ENCODE measurements around the gene AFTPH.

AFTPH gene

DNA sequence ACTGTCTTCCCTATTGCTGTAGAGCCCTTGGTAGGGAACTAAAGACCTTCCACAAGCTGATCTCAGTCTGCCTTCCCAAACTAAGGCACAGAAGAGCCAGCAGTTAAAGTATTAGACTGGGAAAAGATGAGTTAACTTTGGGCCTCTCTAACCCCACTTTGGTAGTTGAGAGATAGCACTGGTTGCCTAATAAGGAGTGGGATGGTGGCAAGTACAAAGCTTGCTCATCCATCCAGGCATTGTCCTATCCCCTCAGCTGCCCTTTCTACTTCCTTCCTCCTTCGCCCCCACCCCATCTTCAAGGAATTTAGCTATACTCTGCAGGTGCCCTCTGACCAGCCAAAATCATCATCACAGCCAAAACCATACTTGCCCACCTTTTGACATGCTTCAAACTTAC, 22.2 kb upstream of the AFTPH start (continued):
- TF ChIP-seq, protein P1, sequence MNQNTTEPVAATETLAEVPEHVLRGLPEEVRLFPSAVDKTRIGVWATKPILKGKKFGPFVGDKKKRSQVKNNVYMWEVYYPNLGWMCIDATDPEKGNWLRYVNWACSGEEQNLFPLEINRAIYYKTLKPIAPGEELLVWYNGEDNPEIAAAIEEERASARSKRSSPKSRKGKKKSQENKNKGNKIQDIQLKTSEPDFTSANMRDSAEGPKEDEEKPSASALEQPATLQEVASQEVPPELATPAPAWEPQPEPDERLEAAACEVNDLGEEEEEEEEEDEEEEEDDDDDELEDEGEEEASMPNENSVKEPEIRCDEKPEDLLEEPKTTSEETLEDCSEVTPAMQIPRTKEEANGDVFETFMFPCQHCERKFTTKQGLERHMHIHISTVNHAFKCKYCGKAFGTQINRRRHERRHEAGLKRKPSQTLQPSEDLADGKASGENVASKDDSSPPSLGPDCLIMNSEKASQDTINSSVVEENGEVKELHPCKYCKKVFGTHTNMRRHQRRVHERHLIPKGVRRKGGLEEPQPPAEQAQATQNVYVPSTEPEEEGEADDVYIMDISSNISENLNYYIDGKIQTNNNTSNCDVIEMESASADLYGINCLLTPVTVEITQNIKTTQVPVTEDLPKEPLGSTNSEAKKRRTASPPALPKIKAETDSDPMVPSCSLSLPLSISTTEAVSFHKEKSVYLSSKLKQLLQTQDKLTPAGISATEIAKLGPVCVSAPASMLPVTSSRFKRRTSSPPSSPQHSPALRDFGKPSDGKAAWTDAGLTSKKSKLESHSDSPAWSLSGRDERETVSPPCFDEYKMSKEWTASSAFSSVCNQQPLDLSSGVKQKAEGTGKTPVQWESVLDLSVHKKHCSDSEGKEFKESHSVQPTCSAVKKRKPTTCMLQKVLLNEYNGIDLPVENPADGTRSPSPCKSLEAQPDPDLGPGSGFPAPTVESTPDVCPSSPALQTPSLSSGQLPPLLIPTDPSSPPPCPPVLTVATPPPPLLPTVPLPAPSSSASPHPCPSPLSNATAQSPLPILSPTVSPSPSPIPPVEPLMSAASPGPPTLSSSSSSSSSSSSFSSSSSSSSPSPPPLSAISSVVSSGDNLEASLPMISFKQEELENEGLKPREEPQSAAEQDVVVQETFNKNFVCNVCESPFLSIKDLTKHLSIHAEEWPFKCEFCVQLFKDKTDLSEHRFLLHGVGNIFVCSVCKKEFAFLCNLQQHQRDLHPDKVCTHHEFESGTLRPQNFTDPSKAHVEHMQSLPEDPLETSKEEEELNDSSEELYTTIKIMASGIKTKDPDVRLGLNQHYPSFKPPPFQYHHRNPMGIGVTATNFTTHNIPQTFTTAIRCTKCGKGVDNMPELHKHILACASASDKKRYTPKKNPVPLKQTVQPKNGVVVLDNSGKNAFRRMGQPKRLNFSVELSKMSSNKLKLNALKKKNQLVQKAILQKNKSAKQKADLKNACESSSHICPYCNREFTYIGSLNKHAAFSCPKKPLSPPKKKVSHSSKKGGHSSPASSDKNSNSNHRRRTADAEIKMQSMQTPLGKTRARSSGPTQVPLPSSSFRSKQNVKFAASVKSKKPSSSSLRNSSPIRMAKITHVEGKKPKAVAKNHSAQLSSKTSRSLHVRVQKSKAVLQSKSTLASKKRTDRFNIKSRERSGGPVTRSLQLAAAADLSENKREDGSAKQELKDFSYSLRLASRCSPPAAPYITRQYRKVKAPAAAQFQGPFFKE (tag by site-specific recombination; IDR thresholded peaks at IDR 0.05; ENCODE audit: borderline replicate concordance) = no peak
- TF ChIP-seq ZNF223 (tag by site-specific recombination; IDR thresholded peaks at IDR 0.05) (no peak), ZNF155 (tag by site-specific recombination; IDR thresholded peaks at IDR 0.05) (no peak), ZNF280D (tag by site-specific recombination; IDR thresholded peaks at IDR 0.05) (no peak)

GRCh38 chr2:64502860-64503259, 21.3 kb upstream of the AFTPH start:
- ChIA-PET CTCF (interaction anchor here (0.6 to 2.2 kb wide), 3 partner anchors 15 to 452 kb away, joined by 3 to 7 read pairs (median 4); no protein-coding TSS in a partner anchor), POLR2A (no interaction called here)
- TF ChIP-seq ZNF146 (tag by site-specific recombination; IDR thresholded peaks at IDR 0.05) = 0 out of 2 replicates have a peak, but pooled peaks have one; percentile 0
- no peak for TF ChIP-seq ZNF529 (tag by site-specific recombination; IDR thresholded peaks at IDR 0.05; ENCODE audit: insufficient replicate concordance)
- TF ChIP-seq ZNF132 (tag by site-specific recombination; IDR thresholded peaks at IDR 0.05; ENCODE audit: borderline replicate concordance) = no peak
- no peak overlapping the region for H3K4me3 ChIP-seq (ENCODE audit: low read depth, low read length)
- no peaks in the 10 kb centered on the region for H3K36me3 ChIP-seq (ENCODE audit: control insufficient read depth in 2 of 2, insufficient read depth in 1 of 2, low read length in 2 of 2)
- H3K27ac ChIP-seq (ENCODE audit: extremely low read depth, low read depth, low read length) = no peak overlapping the region
- H3K4me1 ChIP-seq (ENCODE audit: control insufficient read depth, insufficient read depth, low read length) = no peaks in the 10 kb centered on the region
- H3K9me3 ChIP-seq (ENCODE audit: control insufficient read depth, insufficient read depth, low read depth, low read length) = no peaks in the 10 kb centered on the region

DNA sequence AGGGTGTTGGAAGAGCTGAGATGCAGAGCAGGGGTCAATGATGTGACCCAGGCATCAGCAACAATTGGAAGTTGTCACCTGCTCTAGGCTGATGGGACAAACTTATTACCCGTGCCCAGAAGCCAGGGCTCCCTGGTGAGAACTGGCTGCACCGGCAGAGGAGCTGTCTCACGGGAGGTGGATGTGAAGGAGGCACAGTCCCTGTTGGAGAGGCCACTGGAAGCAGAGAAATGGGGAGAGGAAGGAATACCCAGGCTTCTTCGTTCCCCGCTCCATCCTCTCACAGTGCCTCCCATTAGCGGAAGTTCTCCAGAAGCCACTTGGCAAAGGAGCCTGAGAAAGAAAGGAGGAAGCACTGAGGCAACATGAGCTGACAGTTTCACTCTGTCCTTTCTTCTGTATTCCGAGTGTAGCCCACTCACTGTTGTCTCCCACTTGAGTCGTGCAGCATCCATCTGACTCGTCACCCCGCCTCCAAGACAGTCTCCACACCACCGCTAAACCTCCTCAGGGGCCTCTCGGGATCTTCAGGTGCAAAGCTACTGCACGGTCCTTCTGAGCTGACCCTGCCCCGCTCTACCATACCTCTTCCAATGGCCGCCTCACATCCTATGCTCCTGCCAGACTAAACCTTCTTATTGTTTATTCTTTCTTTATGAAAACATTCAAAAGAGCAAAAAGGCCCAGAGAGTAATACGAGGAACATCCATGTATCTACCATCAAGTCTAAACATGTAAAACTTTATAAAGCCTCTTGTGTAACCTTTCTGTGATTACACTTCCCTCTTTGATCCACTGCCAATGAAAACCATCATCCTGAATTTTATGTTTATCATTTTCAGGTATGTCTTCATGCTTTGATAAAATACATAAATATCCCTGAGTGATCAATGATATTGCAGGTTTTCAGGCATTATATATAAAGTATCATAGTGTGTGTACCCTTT, 19.1 kb upstream of the AFTPH start:
- no peaks in the 10 kb centered on the region for H3K4me1 ChIP-seq (ENCODE audit: control insufficient read depth, insufficient read depth, low read length)
- H3K4me3 ChIP-seq (ENCODE audit: low read depth, low read length) = no peak overlapping the region
- ChIA-PET CTCF (interaction anchor here (1.0 to 3.6 kb wide), 4 partner anchors 9 to 17 kb away, joined by 3 to 15 read pairs (median 4); no protein-coding TSS in a partner anchor), POLR2A (interaction anchor here (0.5 to 1.1 kb wide), 2 partner anchors 15 to 522 kb away, joined by 3 to 4 read pairs; no protein-coding TSS in a partner anchor)
- H3K36me3 ChIP-seq (ENCODE audit: control insufficient read depth in 2 of 2, insufficient read depth in 1 of 2, low read length in 2 of 2) = no peaks in the 10 kb centered on the region
- H3K9me3 ChIP-seq (ENCODE audit: control insufficient read depth, insufficient read depth, low read depth, low read length) = no peaks in the 10 kb centered on the region
- TF ChIP-seq ZNF132 (tag by site-specific recombination; IDR thresholded peaks at IDR 0.05; ENCODE audit: borderline replicate concordance) (no peak), ZNF341 (tag by site-specific recombination; IDR thresholded peaks at IDR 0.05; ENCODE audit: low read depth) (no peak)
- H3K27ac ChIP-seq (ENCODE audit: extremely low read depth, low read depth, low read length) = no peak overlapping the region
